K562 (cell line): Measurements from ENCODE around the gene RAP1A. TPM values are rescaled to one million over a fixed set of nuclear protein-coding genes. Genes with fewer than 3 reads are reported as not detected.
A peak's percentile ranks its signal among the peaks of the same experiment; 100 is the strongest.

ENCODE experiments used
- ATAC-seq: fragments of 200-7000 bp; cut with Tn5 transposase; 3 replicates; pipeline ENCODE4 v1.9.1; 2020; ENCODE audit warnings: moderate library complexity
- BruUV-seq: library from RNA; stranded (reverse); fragments of 400-500 nt; replicated peaks from 2 replicates; lab custom pipeline; 2021; lab: Mats Ljungman, UMichigan
- CTCF ChIA-PET: fragments of 300-600 bp; formaldehyde crosslinking; extraction: SDS; loops from one replicate; lab custom pipeline; 2021; ENCODE audit warnings: low intra/inter-chr PET ratio; lab: Yijun Ruan, JAX
- POLR2A ChIA-PET: fragments of 300-600, 350-650 bp; sonication (Branson Sonifier 250); formaldehyde crosslinking; extraction: SDS; loops from one replicate; lab custom pipeline; 2021; ENCODE audit warnings: antibody characterized with exemption, inconsistent platforms; lab: Yijun Ruan, JAX
- DNase-seq, 4 experiments: peaks; one replicate each; pipeline versions ENCODE4 v3.0.0 to v3.0.0-alpha.2; 2011 to 2018; ENCODE audit warnings: low spot score in 3 of 4, mixed read lengths in 3 of 4; ENCODE audit errors: extremely low read depth in 1 of 4
- FAIRE-seq: peaks from 2 replicates; lab custom pipeline; 2011; peaks lifted over from hg19 to GRCh38; lab: Jason Lieb, UNC
- H2AFZ ChIP-seq: 2 replicates; pipeline ENCODE4 v1.6.0; 2011; ENCODE audit warnings: low read depth, low read length, control low read depth, inconsistent platforms
- H3K27ac ChIP-seq: fragments of 200-600 bp; 3 replicates; pipeline ENCODE4 v1.8.0; 2011; ENCODE audit warnings: low read depth, mild to moderate bottlenecking, control low read depth, inconsistent platforms, low read length, moderate library complexity, mixed read lengths; ENCODE audit errors: extremely low read depth
- H3K27me3 ChIP-seq, 2 experiments: fragments of 300-600 bp in 1 of 2; 2 replicates in 1 of 2; 3 replicates in 1 of 2; pipeline versions ENCODE4 v1.6.0 to v1.8.0; 2011; ENCODE audit warnings: inconsistent platforms in 2 of 2, low read length in 2 of 2, mild to moderate bottlenecking in 1 of 2, mixed read lengths in 1 of 2, moderate library complexity in 1 of 2; ENCODE audit not compliant: control insufficient read depth in 2 of 2, insufficient read depth in 2 of 2
- H3K36me3 ChIP-seq: fragments of 300-600 bp; 3 replicates; pipeline ENCODE4 v1.8.0; 2011; ENCODE audit warnings: mild to moderate bottlenecking, low read length, inconsistent platforms; ENCODE audit not compliant: control insufficient read depth, insufficient read depth
- H3K4me1 ChIP-seq, 2 experiments: fragments of 200-600 bp in 1 of 2; replicated peaks in 1 of 2; 2 replicates in 1 of 2; 3 replicates in 1 of 2; pipeline versions ENCODE4 v1.5.1 to v1.8.0; 2011; ENCODE audit warnings: inconsistent platforms in 2 of 2, low read length in 2 of 2, mild to moderate bottlenecking in 1 of 2, mixed read lengths in 1 of 2, moderate library complexity in 1 of 2; ENCODE audit not compliant: control insufficient read depth in 2 of 2, insufficient read depth in 2 of 2
- H3K4me2 ChIP-seq: 2 replicates; pipeline ENCODE4 v1.6.1; 2011; ENCODE audit warnings: low read length, control low read depth, inconsistent platforms, mixed read lengths; ENCODE audit not compliant: insufficient read depth
- H3K4me3 ChIP-seq: fragments of 200-600 bp; sonication (generic), shearing (Covaris generic); 2 replicates; pipeline ENCODE4 v1.5.1; 2016; ENCODE audit warnings: control low read depth, inconsistent platforms
- H3K79me2 ChIP-seq: fragments of 200-600 bp; 3 replicates; pipeline ENCODE4 v1.8.0; 2011; ENCODE audit warnings: low read length, inconsistent platforms; ENCODE audit not compliant: control insufficient read depth, insufficient read depth
- H3K9ac ChIP-seq, 2 experiments: 2 replicates each; pipeline versions ENCODE4 v1.6.0 to v1.6.1; 2011; ENCODE audit warnings: low read depth in 2 of 2, low read length in 2 of 2, control low read depth in 1 of 2, inconsistent platforms in 1 of 2, mild to moderate bottlenecking in 1 of 2, mixed read lengths in 1 of 2; ENCODE audit not compliant: insufficient read depth in 1 of 2
- H3K9me1 ChIP-seq: one replicate; pipeline ENCODE4 v1.6.0; 2011; ENCODE audit warnings: inconsistent platforms, mild to moderate bottlenecking, low read length, moderate library complexity; ENCODE audit not compliant: control insufficient read depth, insufficient read depth
- H3K9me3 ChIP-seq: replicated peaks from 2 replicates; pipeline ENCODE4 v1.5.1; 2011; ENCODE audit warnings: low read depth, low read length, inconsistent platforms; ENCODE audit not compliant: control insufficient read depth, insufficient read depth
- H4K20me1 ChIP-seq: replicated peaks from 2 replicates; pipeline ENCODE4 v1.6.1; 2011; ENCODE audit warnings: low read length, inconsistent platforms, mixed read lengths; ENCODE audit not compliant: control insufficient read depth, insufficient read depth
- PCBP2 ChIP-seq: fragments of 200-400 bp; formaldehyde crosslinking; IDR thresholded peaks from 2 replicates; pipeline ENCODE4 v1.6.1; 2018; ENCODE audit warnings: low read length, low read depth, mild to moderate bottlenecking, moderate library complexity; ENCODE audit not compliant: poor library complexity, severe bottlenecking
- POLR2A ChIP-seq: fragments of 450-650 bp; conservative IDR thresholded peaks from 2 replicates; pipeline ENCODE4 v1.6.1; 2016
- POLR2AphosphoS2 ChIP-seq: IDR thresholded peaks from 2 replicates; pipeline ENCODE4 v1.6.1; 2012; ENCODE audit warnings: low read length, improper control_type of control experiment
- ZKSCAN1 ChIP-seq: fragments of 150-350 bp; IDR thresholded peaks from 2 replicates; pipeline ENCODE4 v1.6.1; 2016; ENCODE audit warnings: low read depth, low read length
- WGBS: fragments of 100-300 bp; shearing (Covaris generic); methylation state at CpG from one replicate; pipeline ENCODE4 v1.1.6; 2016; ENCODE audit warnings: low coverage, mixed read lengths; ENCODE audit not compliant: insufficient coverage; ENCODE audit errors: missing lambda C conversion rate; 5-methylcytosine and 5-hydroxymethylcytosine counted together
- in situ Hi-C: fragments of 300-500 bp; cut with MboI; formaldehyde crosslinking; loops from 4 replicates; pipeline ENCODE4 v1.15.0; 2018; ENCODE audit warnings: inconsistent platforms, mixed read lengths
- intact Hi-C: fragments of 100-400 bp; cut with micrococcal nuclease; formaldehyde crosslinking; loops from 2 replicates; pipeline ENCODE4 v1.14.2; 2022
- polyA plus RNA-seq, 8 experiments: library from polyadenylated mRNA; depleted of rRNA in 4 of 8; stranded (reverse) in 5 of 8; unstranded in 3 of 8; fragments of >200 nt; fragmentation: Nextera tagmentation in 2 of 8; fragmentation: Illumina TruSeq in 1 of 8; extraction: Ambion mirVana in 2 of 8; extraction: Trizol in 1 of 8; gene quantifications; 2 replicates each; pipeline versions ENCODE4 v1.2.1 to v1.2.3, GENCODE V29; 2011 to 2014; ENCODE audit warnings: inconsistent platforms in 1 of 8, missing spikeins in 1 of 8
- total RNA-seq, 7 experiments: library from RNA; depleted of rRNA in 6 of 7; stranded (reverse); fragments of >200 nt in 6 of 7; fragmentation: Illumina TruSeq in 2 of 7; extraction: Trizol in 2 of 7; gene quantifications; 2 replicates each; pipeline versions ENCODE4 v1.2.1 to v1.2.3, GENCODE V29; 2011 to 2021; ENCODE audit warnings: low replicate concordance in 1 of 7
- TF ChIP-seq, protein P1 (sequence below): fragments of 250-450 bp; sonication (Bioruptor Pico); IDR thresholded peaks from 2 replicates; pipeline ENCODE4 v1.6.1; 2021; ENCODE audit warnings: mild to moderate bottlenecking
- TF ChIP-seq, protein P2 (sequence below): sonication (generic); formaldehyde crosslinking; IDR thresholded peaks from 2 replicates; pipeline ENCODE4 v1.8.1; 2022; ENCODE audit warnings: missing genetic modification reagents

RAP1A gene
- total and polyA plus RNA-seq, 9 of the 15 experiments (the other 6 are each of a cell fraction or from before 2014, with no cell fraction given) = 13.4 to 86.2 (median 32.5) TPM

DNA sequence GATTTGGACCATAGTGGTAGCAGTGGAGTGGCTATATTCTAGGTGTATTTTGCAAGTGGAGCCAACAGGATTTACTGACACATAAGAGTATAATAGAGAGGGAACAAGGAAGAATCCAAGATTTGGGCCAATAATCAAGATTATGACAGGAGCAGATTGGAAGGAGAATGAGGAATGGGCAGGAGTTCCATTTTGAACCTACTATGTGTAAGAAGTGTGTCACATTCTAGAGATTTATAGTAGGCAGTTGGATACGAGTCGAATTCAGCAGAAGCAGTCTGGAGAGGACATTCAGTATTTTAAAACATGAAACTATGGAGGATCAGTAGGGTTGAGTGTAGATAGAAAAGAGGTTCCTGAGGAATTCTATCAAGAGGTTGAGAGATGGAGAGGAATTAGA is 97.9 kb downstream of the RAP1A start:
- WGBS = 85% methylated on average over 2 of the region's 2 CpGs
- POLR2A ChIA-PET = interaction anchor here (0.5 kb wide), 1 partner anchor 71 kb away, joined by 3 read pairs; no protein-coding TSS in a partner anchor
- no peak overlapping the region for H3K9ac ChIP-seq
- in situ Hi-C loops = no loop called here
- TF ChIP-seq POLR2A = 0 out of 2 replicates have a peak, but pooled peaks have one; percentile 44
- TF ChIP-seq, protein P1, sequence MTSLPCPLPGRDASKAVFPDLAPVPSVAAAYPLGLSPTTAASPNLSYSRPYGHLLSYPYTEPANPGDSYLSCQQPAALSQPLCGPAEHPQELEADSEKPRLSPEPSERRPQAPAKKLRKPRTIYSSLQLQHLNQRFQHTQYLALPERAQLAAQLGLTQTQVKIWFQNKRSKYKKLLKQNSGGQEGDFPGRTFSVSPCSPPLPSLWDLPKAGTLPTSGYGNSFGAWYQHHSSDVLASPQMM (CRISPR knock-in tag) = no peak
- TF ChIP-seq, protein P2, sequence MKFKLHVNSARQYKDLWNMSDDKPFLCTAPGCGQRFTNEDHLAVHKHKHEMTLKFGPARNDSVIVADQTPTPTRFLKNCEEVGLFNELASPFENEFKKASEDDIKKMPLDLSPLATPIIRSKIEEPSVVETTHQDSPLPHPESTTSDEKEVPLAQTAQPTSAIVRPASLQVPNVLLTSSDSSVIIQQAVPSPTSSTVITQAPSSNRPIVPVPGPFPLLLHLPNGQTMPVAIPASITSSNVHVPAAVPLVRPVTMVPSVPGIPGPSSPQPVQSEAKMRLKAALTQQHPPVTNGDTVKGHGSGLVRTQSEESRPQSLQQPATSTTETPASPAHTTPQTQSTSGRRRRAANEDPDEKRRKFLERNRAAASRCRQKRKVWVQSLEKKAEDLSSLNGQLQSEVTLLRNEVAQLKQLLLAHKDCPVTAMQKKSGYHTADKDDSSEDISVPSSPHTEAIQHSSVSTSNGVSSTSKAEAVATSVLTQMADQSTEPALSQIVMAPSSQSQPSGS = no peak
- peak; percentile 51; the same call in 1 of the 2 replicates for TF ChIP-seq ZKSCAN1
- TF ChIP-seq PCBP2 = no peak
- TF ChIP-seq POLR2AphosphoS2 = peak; percentile 82; the same call in 1 of the 2 replicates
- TF ChIP-seq, all 486 proteins: peak for 3
- ATAC-seq = no peak
- CTCF ChIA-PET = interaction anchor here (0.6 to 5.0 kb wide), 4 partner anchors 38 to 51 kb away, joined by 3 to 61 read pairs (median 18); partner anchors contain the start of gene DDX20
- FAIRE-seq = no peak
- H3K4me1 ChIP-seq = peaks cover 0 to 5% of the 10 kb centered on the region in 2 experiments; a peak in 2 of 5 replicates
- H3K4me2 ChIP-seq = no peak overlapping the region
- H3K27ac ChIP-seq = no peak overlapping the region
- peaks cover 3% of the 10 kb centered on the region for H3K9me1 ChIP-seq
- H3K36me3 ChIP-seq = no peaks in the 10 kb centered on the region; the same call in 2 of the 3 replicates
- H3K27me3 ChIP-seq = no peaks in the 10 kb centered on the region
- no peak for DNase-seq
- no peaks in the 10 kb centered on the region for H4K20me1 ChIP-seq
- no peak overlapping the region for H3K4me3 ChIP-seq
- H3K79me2 ChIP-seq = no peaks in the 10 kb centered on the region
- intact Hi-C loops = no loop called here
- H3K9me3 ChIP-seq = no peaks in the 10 kb centered on the region
- no peak overlapping the region for H2AFZ ChIP-seq
- BruUV-seq = no TSS peak
